Thyroid gland (tissue), 4 donors: Measurements from ENCODE around the gene ABHD12B. TPM values are rescaled to one million over a fixed set of nuclear protein-coding genes. Genes with fewer than 3 reads are reported as not detected.

ENCODE experiments used
- DNase-seq, 2 donors: peaks; one replicate each; pipeline ENCODE4 v3.0.0-alpha.2; 2019
- H3K27ac ChIP-seq, 3 donors: fragments of 200-600 bp; sonication (generic); 1 replicate in 2 of 3; 2 replicates in 1 of 3; pipeline ENCODE4 v1.5.1; 2016 to 2019; ENCODE audit warnings: mild to moderate bottlenecking in 1 of 3, moderate library complexity in 1 of 3
- H3K27me3 ChIP-seq: fragments of 200-600 bp; sonication (generic); one replicate; pipeline ENCODE4 v1.5.1; 2019
- H3K36me3 ChIP-seq, 2 donors: fragments of 200-600 bp; sonication (generic); one replicate each; pipeline ENCODE4 v1.5.1; 2016 to 2019
- H3K4me1 ChIP-seq, 2 donors: fragments of 200-600 bp; sonication (generic); one replicate each; pipeline ENCODE4 v1.5.1; 2017 to 2019
- H3K4me3 ChIP-seq, 3 donors: fragments of 200-600 bp; sonication (generic); replicated peaks in 1 of 3; 1 replicate in 2 of 3; 2 replicates in 1 of 3; pipeline ENCODE4 v1.5.1; 2016; ENCODE audit warnings: mild to moderate bottlenecking in 1 of 3
- H3K9me3 ChIP-seq: fragments of 200-600 bp; sonication (generic); one replicate; pipeline ENCODE4 v1.5.1; 2017
- POLR2A ChIP-seq, 2 donors: fragments of 450-650 bp; IDR thresholded peaks; one replicate each; pipeline ENCODE4 v1.6.1; 2017; ENCODE audit warnings: antibody characterized with exemption in 2 of 2, mild to moderate bottlenecking in 2 of 2, moderate library complexity in 1 of 2
- WGBS, 2 donors: methylation state at CpG; one replicate each; pipeline ENCODE4 v1.1.5; 2017; 5-methylcytosine and 5-hydroxymethylcytosine counted together
- intact Hi-C: fragments of 100-400 bp; cut with DNase I; formaldehyde crosslinking; loops from one replicate; pipeline ENCODE4 v1.15.1; 2023
- small RNA-seq: library from RNA; depleted of rRNA; stranded (forward); fragments of <200 nt; gene quantifications from one replicate; pipeline ENCODE3, GENCODE V24; 2016
- total RNA-seq, 4 donors: library from RNA; depleted of rRNA; stranded (reverse); fragments of >200 nt; gene quantifications; one replicate each; pipeline ENCODE4 v1.2.3, GENCODE V29; 2016
- TF ChIP-seq, protein P1 (sequence below), 6 experiments: fragments of 200-600 bp in 3 of 6; fragments of 450-650 bp in 3 of 6; sonication (generic) in 3 of 6; IDR thresholded peaks; one replicate each; pipeline ENCODE4 v1.5.1; 2016 to 2019; ENCODE audit warnings: antibody characterized with exemption in 6 of 6, mild to moderate bottlenecking in 2 of 6, inconsistent platforms in 1 of 6, moderate library complexity in 1 of 6

Gene ABHD12B
- total RNA-seq, 4 donors from 2014 or later, result 0.11 TPM; not detected in 3

DNA sequence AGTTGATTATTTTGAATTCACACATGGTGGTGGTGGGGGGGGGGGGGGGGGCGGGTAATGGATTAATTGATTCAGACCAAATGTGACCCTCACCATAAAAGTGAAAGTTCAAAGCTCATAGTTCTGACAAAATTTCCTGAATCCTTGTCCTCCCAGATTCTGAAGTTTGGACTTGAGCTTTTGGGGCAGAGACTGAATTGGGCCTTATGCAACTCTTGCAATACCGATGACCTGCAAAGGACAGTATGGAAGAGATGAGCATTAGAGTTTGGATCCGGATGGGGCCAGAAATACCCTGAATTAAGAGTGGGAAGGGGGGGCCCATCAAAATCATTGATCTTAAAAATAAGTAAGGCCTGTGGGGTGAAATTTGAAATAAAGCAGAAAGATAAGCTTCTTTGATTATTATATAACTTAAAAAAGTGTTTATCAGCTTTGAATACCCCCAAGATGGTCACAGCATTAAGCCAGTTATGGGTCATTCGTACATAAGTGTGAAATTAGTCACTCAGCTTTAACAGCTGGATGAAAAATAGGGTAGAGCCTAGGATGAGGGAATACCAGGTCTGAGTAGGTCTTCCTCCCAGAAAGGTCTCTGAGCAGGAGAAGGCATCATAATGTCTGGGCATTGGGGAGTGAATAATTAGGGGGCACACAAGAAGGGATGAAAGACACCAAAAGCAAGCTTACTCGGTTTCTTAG is 74.5 kb downstream of the ABHD12B start:
- Histone ChIP-seq H3K9me3 (no peaks in the 10 kb centered on the region), H3K36me3 (no peaks in the 10 kb centered on the region), H3K4me3 (no peak overlapping the region), H3K4me1 (no peaks in the 10 kb centered on the region), H3K27ac (no peak overlapping the region), H3K27me3 (no peaks in the 10 kb centered on the region)
- no peak for DNase-seq
- intact Hi-C loops, result no loop called here
- TF ChIP-seq, protein P1, sequence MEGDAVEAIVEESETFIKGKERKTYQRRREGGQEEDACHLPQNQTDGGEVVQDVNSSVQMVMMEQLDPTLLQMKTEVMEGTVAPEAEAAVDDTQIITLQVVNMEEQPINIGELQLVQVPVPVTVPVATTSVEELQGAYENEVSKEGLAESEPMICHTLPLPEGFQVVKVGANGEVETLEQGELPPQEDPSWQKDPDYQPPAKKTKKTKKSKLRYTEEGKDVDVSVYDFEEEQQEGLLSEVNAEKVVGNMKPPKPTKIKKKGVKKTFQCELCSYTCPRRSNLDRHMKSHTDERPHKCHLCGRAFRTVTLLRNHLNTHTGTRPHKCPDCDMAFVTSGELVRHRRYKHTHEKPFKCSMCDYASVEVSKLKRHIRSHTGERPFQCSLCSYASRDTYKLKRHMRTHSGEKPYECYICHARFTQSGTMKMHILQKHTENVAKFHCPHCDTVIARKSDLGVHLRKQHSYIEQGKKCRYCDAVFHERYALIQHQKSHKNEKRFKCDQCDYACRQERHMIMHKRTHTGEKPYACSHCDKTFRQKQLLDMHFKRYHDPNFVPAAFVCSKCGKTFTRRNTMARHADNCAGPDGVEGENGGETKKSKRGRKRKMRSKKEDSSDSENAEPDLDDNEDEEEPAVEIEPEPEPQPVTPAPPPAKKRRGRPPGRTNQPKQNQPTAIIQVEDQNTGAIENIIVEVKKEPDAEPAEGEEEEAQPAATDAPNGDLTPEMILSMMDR (IDR thresholded peaks at IDR 0.05), result no peak
- no peak for TF ChIP-seq POLR2A (IDR thresholded peaks at IDR 0.05)
- 93 to 97% methylated on average over 5 of the region's 5 CpGs for WGBS, 2 donors

DNA sequence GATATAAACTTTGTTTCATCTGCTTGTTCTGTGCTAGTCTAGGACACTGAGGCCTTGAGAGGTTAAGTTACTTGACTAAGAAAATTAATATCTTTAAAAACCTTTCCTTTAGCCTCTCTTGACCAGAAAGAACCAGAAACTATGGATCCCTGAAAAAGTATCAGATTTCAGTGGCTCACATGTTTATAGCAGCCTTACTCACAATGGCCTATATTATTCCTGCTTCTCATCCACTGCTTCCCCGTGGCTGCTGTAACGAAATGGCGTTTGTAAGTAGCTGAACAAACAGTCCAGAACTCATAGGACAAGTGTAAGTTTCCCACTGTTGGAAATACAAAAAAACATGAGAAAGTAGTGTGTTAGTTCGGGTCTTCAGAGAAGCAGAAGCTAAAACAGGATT is 75.6 kb downstream of the ABHD12B start:
- TF ChIP-seq POLR2A (IDR thresholded peaks at IDR 0.05), result no peak
- TF ChIP-seq, protein P1 (IDR thresholded peaks at IDR 0.05), result no peak
- Histone ChIP-seq H3K4me1 (no peaks in the 10 kb centered on the region), H3K9me3 (no peaks in the 10 kb centered on the region), H3K4me3 (no peak overlapping the region), H3K36me3 (no peaks in the 10 kb centered on the region), H3K27ac (no peak overlapping the region), H3K27me3 (no peaks in the 10 kb centered on the region)
- no peak for DNase-seq
- intact Hi-C loops, result no loop called here
- 62 to 66% methylated on average over 4 of the region's 4 CpGs for WGBS, 2 donors

DNA sequence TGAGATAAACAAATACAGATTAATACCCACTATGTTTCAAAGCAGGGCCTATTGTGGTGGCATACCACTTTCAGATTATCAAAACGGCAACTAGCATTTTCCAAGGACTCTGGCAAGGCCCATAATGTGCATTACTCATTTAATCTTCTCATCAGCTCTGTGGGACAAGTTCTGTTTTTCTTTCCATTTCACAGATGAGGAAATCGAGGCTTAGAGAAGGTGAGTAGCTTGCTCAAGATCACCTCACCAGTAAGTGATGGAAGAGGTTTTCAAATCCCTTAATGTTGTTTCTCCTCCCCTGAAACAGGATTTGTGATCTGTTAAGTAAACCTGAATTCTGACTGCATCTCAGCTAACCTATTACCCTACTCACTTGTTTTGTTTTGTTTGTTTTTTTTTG is 76.4 kb downstream of the ABHD12B start:
- TF ChIP-seq POLR2A (IDR thresholded peaks at IDR 0.05), result no peak
- TF ChIP-seq, protein P1 (IDR thresholded peaks at IDR 0.05), result no peak
- no peaks in the 10 kb centered on the region for H3K9me3 ChIP-seq
- H3K4me1 ChIP-seq, result no peaks in the 10 kb centered on the region
- H3K36me3 ChIP-seq, result no peaks in the 10 kb centered on the region
- intact Hi-C loops, result no loop called here
- DNase-seq, result no peak
- H3K27ac ChIP-seq, result no peak overlapping the region
- 72 to 84% methylated on average over 2 of the region's 2 CpGs for WGBS, 2 donors
- no peak overlapping the region for H3K4me3 ChIP-seq
- H3K27me3 ChIP-seq, result no peaks in the 10 kb centered on the region

DNA sequence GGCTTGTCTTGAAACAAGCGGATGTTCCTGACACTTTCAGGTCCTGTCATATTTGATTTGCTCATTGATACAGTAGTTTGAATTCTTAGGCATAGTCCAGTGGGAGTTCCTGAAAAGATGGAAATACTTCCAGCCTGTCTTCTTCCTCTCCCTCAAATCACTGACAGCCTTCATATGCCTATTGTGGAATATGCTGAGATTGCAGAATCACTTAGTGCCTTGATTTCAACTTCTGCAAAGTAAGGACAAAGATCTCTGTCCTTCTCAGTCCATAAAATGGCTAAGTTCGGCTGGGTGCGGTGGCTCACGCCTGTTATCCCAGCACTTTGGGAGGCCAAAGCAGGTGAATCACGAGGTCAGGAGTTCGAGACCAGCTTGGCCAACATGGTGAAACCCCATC is 79.2 kb downstream of the ABHD12B start:
- no peaks in the 10 kb centered on the region for H3K9me3 ChIP-seq
- no peak for TF ChIP-seq POLR2A (IDR thresholded peaks at IDR 0.05)
- TF ChIP-seq, protein P1 (IDR thresholded peaks at IDR 0.05), result no peak
- H3K36me3 ChIP-seq, result no peaks in the 10 kb centered on the region
- H3K4me1 ChIP-seq, result no peaks in the 10 kb centered on the region
- no peaks in the 10 kb centered on the region for H3K27me3 ChIP-seq
- no peak overlapping the region for H3K27ac ChIP-seq
- DNase-seq, result no peak
- intact Hi-C loops, result no loop called here
- WGBS, 2 donors, result 98% methylated on average over 6 of the region's 6 CpGs
- H3K4me3 ChIP-seq, result no peak overlapping the region

DNA sequence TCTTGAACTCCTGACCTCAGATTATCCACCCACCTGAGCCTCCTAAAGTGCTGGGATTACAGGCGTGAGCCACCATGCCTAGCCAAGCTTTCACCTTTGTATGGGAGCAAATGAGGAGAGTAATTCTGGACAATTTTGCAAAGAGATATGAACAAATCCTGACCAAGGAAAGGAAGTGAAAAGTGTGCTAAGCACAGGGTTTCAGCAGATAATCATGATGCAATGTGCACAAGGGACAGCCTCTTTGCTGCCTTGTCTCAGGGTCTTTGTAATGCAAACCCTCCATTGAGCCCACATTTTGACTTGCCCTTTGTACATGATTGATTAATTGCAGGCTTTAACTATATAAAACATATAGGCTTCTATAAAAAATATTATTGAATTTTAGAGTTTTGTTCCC is 81.6 kb downstream of the ABHD12B start:
- TF ChIP-seq, protein P1 (IDR thresholded peaks at IDR 0.05), result no peak
- no peak for TF ChIP-seq POLR2A (IDR thresholded peaks at IDR 0.05)
- H3K36me3 ChIP-seq, result no peaks in the 10 kb centered on the region
- no peak for DNase-seq
- no peaks in the 10 kb centered on the region for H3K27me3 ChIP-seq
- intact Hi-C loops, result no loop called here
- WGBS, 2 donors, result 94 to 100% methylated on average over 1 of the region's 1 CpG
- H3K4me3 ChIP-seq, result no peak overlapping the region
- no peaks in the 10 kb centered on the region for H3K4me1 ChIP-seq
- no peaks in the 10 kb centered on the region for H3K9me3 ChIP-seq
- H3K27ac ChIP-seq, result no peak overlapping the region

Small RNAs within 50 kb of the gene (small RNA-seq; reads per million reads assigned to genes)
- gene RF00593, result not detected

Other genes starting within 250 kb of the ABHD12B start
- gene SAV1, start 203.7 kb upstream of the ABHD12B start, total RNA-seq, result 10 to 100 TPM; 40.2 to 72.4 (median 48.6) TPM
- 10 to 100 TPM; 22.3 to 25.5 (median 22.5) TPM for gene NIN, start 40.9 kb upstream of the ABHD12B start, total RNA-seq
- gene PYGL, start 72.4 kb downstream of the ABHD12B start, total RNA-seq, result 10 to 100 TPM; 17.8 to 24.8 (median 22.4) TPM
- gene TRIM9, start 223.1 kb downstream of the ABHD12B start, total RNA-seq, result 1 to 10 TPM in 3 of 4 donors, under 1 TPM in 1; 0.56 to 2.6 (median 1.8) TPM